Activated T-helper 1 cell treated with Interleukin-2 at 50 U/mL for 16 hours (primary cell): Measurements from ENCODE around the gene KCNQ4.
A peak's percentile ranks its signal among the peaks of the same experiment; 100 is the strongest.

ENCODE experiments used
- DNase-seq: peaks from one replicate; pipeline ENCODE4 v3.0.0-alpha.2; 2020; ENCODE audit warnings: low read depth

KCNQ4 gene

GRCh38 chr1:40755067-40755466, 28.5 kb upstream of the KCNQ4 start:
- DNase-seq: no peak

- DNase-seq: no peak
Measured at GRCh38 chr1:40756523-40756922, 27.1 kb upstream of the KCNQ4 start.

GRCh38 chr1:40757084-40757483, 26.5 kb upstream of the KCNQ4 start:
- DNase-seq: no peak

GRCh38 chr1:40758004-40758403, 25.6 kb upstream of the KCNQ4 start:
- no peak for DNase-seq

- no peak for DNase-seq
Measured at GRCh38 chr1:40758578-40759343, 24.8 kb upstream of the KCNQ4 start.

GRCh38 chr1:40760984-40761383, 22.6 kb upstream of the KCNQ4 start:
- DNase-seq: no peak

GRCh38 chr1:40762144-40762923, 21.3 kb upstream of the KCNQ4 start:
- DNase-seq: no peak

GRCh38 chr1:40763742-40764532, 19.6 kb upstream of the KCNQ4 start:
- no peak for DNase-seq

- DNase-seq: no peak
Measured at GRCh38 chr1:40764981-40765380, 18.6 kb upstream of the KCNQ4 start.

GRCh38 chr1:40766017-40766416, 17.6 kb upstream of the KCNQ4 start:
- DNase-seq: no peak

- DNase-seq: no peak
Measured at GRCh38 chr1:40766560-40766959, 17.0 kb upstream of the KCNQ4 start.

GRCh38 chr1:40768146-40768990, 15.2 kb upstream of the KCNQ4 start:
- DNase-seq: no peak

GRCh38 chr1:40769815-40770214, 13.8 kb upstream of the KCNQ4 start:
- DNase-seq: no peak

GRCh38 chr1:40770296-40771070, 13.1 kb upstream of the KCNQ4 start:
- DNase-seq: no peak

- no peak for DNase-seq
Measured at GRCh38 chr1:40772146-40772955, 11.2 kb upstream of the KCNQ4 start.

GRCh38 chr1:40773748-40774265, 9.8 kb upstream of the KCNQ4 start:
- DNase-seq: no peak

- DNase-seq: peak; percentile 37
Measured at GRCh38 chr1:40774266-40774998, 9.2 kb upstream of the KCNQ4 start.

- no peak for DNase-seq
Measured at GRCh38 chr1:40776236-40777072, 7.1 kb upstream of the KCNQ4 start.
